ENCODE data around the gene CREB5.
A peak's percentile ranks its signal among the peaks of the same experiment; 100 is the strongest.

CREB5 gene

DNA sequence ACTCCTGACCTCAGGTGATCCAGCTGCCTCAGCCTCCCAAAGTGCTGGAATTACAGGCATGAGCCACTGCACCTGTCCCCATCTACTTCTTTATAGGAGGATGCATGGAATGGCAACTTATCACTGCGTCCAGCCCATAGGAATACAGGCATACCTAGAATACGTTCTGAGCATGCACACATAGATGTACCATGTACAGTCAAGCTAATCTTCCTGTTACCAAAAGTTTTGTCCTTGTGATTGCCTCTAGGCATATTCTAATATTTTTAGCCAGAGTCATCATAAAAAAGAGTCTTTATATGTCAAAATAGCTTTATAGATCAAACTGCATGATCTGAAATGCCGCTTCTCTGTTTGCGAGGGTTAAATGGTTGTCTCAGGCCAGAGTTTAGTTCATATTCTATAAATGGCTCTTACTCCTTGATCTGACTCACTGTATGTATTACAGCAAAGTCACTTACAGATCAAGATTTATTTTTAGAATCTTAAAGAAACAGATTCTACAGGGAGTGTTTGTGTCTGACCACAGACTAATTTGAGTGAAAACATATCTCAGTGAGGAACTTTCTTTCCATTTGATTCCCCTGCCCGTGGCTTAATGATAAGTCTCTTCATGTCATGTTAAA, 210.9 kb downstream of the CREB5 start:
- no peak overlapping the region for H3K4me2 ChIP-seq

DNA sequence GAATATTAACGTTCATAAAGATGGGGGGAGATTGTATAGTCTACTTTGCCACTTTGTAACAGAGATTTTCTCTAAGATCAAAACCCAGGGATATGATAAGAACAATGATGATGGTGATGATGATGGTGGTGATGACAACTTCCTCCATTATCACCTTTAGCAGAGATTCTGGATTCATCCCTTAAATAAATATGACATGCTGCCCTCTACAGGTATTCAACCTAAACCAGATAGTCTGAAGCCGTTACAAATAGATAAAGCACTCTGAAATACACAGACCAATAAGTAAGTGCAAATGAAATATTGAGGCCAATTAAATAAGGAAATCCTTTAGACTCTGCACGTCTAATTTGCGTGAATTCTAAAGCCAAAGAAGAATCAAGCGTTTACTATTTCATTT, 211.5 kb downstream of the CREB5 start:
- Histone ChIP-seq H3K4me2 (no peak overlapping the region), H3K36me3 (ENCODE audit: insufficient read depth) (no peaks in the 10 kb centered on the region), H3K4me1 (ENCODE audit: low read depth, poor library complexity, severe bottlenecking) (peaks cover 7% of the 10 kb centered on the region), H3K9ac (no peak overlapping the region), H3K4me3 (IDR thresholded peaks at IDR 0.05; ENCODE audit: insufficient read depth, low read depth, low read length) (no peak overlapping the region), H3K27ac (no peak overlapping the region), H3K27me3 (ENCODE audit: insufficient read depth, low read depth) (no peaks in the 10 kb centered on the region), H3K79me2 (ENCODE audit: insufficient read depth, low read depth) (no peaks in the 10 kb centered on the region), H4K20me1 (ENCODE audit: insufficient read depth) (no peaks in the 10 kb centered on the region), H2AFZ (ENCODE audit: low read depth) (no peak overlapping the region)
- TF ChIP-seq, protein P1, sequence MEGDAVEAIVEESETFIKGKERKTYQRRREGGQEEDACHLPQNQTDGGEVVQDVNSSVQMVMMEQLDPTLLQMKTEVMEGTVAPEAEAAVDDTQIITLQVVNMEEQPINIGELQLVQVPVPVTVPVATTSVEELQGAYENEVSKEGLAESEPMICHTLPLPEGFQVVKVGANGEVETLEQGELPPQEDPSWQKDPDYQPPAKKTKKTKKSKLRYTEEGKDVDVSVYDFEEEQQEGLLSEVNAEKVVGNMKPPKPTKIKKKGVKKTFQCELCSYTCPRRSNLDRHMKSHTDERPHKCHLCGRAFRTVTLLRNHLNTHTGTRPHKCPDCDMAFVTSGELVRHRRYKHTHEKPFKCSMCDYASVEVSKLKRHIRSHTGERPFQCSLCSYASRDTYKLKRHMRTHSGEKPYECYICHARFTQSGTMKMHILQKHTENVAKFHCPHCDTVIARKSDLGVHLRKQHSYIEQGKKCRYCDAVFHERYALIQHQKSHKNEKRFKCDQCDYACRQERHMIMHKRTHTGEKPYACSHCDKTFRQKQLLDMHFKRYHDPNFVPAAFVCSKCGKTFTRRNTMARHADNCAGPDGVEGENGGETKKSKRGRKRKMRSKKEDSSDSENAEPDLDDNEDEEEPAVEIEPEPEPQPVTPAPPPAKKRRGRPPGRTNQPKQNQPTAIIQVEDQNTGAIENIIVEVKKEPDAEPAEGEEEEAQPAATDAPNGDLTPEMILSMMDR (conservative IDR thresholded peaks at IDR 0.05; ENCODE audit: low read depth, low read length): 0 out of 2 replicates have a peak, but pooled peaks have one; percentile 37

More for the DNA sequence above, 210.9 kb downstream of the CREB5 start:
- Histone ChIP-seq H3K27ac (no peak overlapping the region), H3K4me1 (ENCODE audit: low read depth, poor library complexity, severe bottlenecking) (peaks cover 7% of the 10 kb centered on the region), H3K36me3 (ENCODE audit: insufficient read depth) (no peaks in the 10 kb centered on the region), H2AFZ (ENCODE audit: low read depth) (no peak overlapping the region), H3K27me3 (ENCODE audit: insufficient read depth, low read depth) (no peaks in the 10 kb centered on the region), H3K79me2 (ENCODE audit: insufficient read depth, low read depth) (no peaks in the 10 kb centered on the region), H4K20me1 (ENCODE audit: insufficient read depth) (no peaks in the 10 kb centered on the region), H3K4me3 (IDR thresholded peaks at IDR 0.05; ENCODE audit: insufficient read depth, low read depth, low read length) (no peak overlapping the region), H3K9ac (no peak overlapping the region)
- TF ChIP-seq, protein P1 (conservative IDR thresholded peaks at IDR 0.05; ENCODE audit: low read depth, low read length): no peak

DNA sequence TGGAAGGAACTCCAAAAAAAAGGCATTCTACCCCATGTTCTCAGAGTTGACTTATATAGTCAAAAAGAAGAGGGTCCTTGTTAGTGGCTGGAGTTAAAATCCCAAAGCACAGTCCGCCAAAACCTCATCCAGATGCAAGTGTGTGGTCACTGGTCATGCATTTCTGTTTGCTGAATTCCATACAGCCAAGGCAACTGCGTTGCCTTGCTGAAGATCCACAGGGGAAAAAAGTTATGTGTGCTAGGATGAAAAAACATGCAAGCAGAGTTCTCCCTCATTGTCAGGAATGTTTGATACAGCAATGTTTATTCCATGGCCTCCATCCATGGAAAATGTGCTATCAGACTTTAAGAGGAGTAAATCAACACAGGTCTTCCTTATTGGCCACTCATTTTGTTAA, 213.1 kb downstream of the CREB5 start:
- Histone ChIP-seq H3K9ac (no peak overlapping the region), H3K27me3 (ENCODE audit: insufficient read depth, low read depth) (no peaks in the 10 kb centered on the region)

DNA sequence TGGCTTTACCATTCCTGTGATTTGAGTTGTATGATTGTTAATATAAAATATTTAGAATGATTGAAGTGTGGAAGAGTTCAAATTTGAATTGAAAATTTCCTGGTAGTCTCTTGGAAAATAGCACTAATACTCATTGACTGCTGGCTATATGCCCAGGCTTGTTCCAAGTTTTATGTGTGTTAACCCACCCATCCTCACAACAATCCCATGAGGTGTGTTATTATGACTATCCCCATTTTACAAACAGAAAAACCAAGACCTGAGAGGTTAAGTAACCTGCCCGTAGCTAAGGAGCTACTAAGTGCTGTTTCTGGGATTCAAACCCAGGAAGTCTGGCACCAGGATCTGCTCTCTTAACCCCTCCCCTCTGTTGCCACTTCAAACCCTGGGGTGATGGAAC, 213.9 kb downstream of the CREB5 start:
- Histone ChIP-seq H3K27ac (no peak overlapping the region), H3K79me2 (ENCODE audit: insufficient read depth, low read depth) (no peaks in the 10 kb centered on the region), H3K9ac (no peak overlapping the region), H3K4me3 (IDR thresholded peaks at IDR 0.05; ENCODE audit: insufficient read depth, low read depth, low read length) (no peak overlapping the region), H3K36me3 (ENCODE audit: insufficient read depth) (no peaks in the 10 kb centered on the region), H3K4me2 (no peak overlapping the region), H2AFZ (ENCODE audit: low read depth) (no peak overlapping the region), H3K4me1 (ENCODE audit: low read depth, poor library complexity, severe bottlenecking) (peaks cover 7% of the 10 kb centered on the region), H4K20me1 (ENCODE audit: insufficient read depth) (no peaks in the 10 kb centered on the region), H3K27me3 (ENCODE audit: insufficient read depth, low read depth) (no peaks in the 10 kb centered on the region)
- TF ChIP-seq, protein P1 (conservative IDR thresholded peaks at IDR 0.05; ENCODE audit: low read depth, low read length): no peak

More for the DNA sequence above, 213.1 kb downstream of the CREB5 start:
- Histone ChIP-seq H3K4me2 (no peak overlapping the region), H3K4me3 (IDR thresholded peaks at IDR 0.05; ENCODE audit: insufficient read depth, low read depth, low read length) (no peak overlapping the region), H3K79me2 (ENCODE audit: insufficient read depth, low read depth) (no peaks in the 10 kb centered on the region), H3K27ac (no peak overlapping the region), H3K36me3 (ENCODE audit: insufficient read depth) (no peaks in the 10 kb centered on the region), H4K20me1 (ENCODE audit: insufficient read depth) (no peaks in the 10 kb centered on the region), H2AFZ (ENCODE audit: low read depth) (no peak overlapping the region), H3K4me1 (ENCODE audit: low read depth, poor library complexity, severe bottlenecking) (peaks cover 7% of the 10 kb centered on the region)
- TF ChIP-seq, protein P1 (conservative IDR thresholded peaks at IDR 0.05; ENCODE audit: low read depth, low read length): no peak
